HPDE6-E6E7 (cell line): Measurements from ENCODE around the gene METTL13.
"Not testable (repeated sequence)": the region's sequence is repeated elsewhere in the genome, so short reads cannot be mapped to it uniquely, and the experiment has no call there.

ENCODE experiments used
- DNase-seq: peaks from one replicate; pipeline ENCODE4 v3.0.0; 2011; ENCODE audit warnings: missing footprints; ENCODE audit errors: extremely low spot score

METTL13 gene

DNA sequence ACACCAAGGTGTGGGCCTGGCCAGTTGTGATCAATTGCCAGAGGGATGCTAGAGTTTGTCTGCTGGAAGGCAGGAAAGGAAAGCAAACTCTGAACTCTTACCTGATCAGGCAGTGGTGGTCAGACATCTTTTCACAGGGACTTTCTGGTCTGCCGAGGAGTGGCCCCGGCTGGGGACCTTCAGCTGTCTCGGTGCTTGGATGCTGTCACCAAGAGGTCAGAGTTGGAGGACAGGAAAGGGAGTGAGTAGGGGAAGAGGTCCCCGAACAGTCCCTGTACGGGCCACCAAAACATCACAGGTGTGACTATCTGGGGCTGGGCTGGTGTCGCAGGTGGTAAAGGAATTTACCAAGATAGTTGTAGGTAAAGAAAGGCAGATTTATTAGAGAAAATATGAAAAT lies 17.7 kb upstream of the METTL13 start:
- DNase-seq = no peak

DNA sequence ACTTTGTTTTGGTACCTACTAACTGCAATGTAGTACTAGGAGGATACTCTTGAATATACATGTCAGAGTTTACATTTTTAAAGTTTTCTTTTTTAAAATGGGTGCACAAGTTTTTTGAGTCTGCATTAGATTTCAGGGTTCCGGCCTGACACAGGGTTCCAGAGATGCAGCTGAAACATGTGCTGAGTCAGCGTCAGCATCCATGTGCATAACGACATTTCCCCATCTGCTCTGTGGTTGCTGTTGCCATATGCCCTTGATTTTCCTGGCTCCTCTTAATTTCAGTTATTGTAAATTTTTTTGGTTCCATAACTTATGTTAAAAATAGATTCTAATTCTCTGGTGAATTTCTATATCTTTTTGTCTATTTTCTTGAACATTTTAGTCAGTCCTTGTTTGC lies 12.3 kb upstream of the METTL13 start:
- DNase-seq = no peak

DNA sequence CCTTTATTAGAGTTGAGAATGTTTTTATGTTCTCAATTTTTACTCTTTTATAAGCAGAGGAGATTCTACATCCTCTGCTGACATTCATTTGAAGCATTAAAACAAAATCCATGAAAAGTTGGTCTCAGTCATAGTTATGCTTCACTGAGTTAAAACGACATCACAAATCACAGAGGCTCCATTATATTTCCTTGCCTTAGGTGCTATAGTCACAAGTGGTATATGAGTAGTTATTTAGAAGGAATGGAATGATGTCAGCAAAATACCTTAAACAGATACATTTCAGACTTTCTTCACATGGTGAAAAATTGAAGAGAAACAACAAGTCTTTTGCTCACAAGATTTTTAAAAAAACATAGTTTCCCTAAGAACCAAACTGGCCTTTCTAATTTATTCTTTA lies 11.7 kb upstream of the METTL13 start:
- DNase-seq = no peak

DNA sequence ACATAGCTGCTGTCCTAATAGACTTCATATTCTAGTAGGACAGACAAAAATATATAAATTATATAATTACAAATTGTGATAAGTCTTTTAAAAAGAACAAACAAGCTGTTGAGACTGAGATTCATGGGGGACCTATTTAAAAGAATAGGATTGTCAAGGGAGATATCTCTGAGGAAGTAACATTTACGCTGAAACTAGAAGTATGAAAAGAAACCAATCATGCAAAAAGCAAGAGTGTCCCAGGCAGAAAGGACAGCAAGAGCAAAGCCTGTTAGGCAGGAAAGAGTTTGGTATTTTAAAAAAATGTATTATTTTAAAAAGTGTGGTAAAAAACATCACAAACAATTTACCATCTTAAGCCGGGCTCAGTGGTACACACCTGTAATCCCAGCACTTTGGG lies 9.1 kb upstream of the METTL13 start:
- no peak for DNase-seq

DNA sequence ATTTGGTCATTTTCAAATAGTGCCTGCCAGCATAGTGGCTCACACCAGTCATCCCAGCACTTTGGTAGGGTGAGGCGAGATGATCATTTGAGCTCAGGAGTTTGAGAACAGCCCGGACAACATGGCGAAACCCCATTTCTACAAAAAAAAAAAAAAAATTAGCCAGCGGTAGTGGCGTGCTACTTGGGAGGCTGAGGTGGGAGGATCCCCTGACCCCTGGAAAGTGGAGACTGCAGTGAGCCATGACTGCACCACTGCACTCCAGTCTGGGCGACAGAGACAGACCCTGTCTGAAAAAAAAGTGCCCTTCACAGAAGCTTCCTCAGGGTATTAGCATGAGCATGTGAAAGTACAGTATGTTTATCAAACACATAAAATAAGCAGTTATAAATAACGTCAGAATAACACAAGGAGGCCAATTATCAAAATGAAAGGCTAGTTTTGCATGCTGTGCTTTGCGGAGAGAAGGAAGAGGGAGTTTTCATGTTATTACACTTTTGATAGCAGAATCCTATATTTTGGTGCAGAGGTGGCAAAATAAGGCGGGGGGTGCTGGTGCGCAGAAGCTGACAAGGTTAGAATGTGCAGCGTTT lies 781 bp upstream of the METTL13 start:
- no peak for DNase-seq

DNA sequence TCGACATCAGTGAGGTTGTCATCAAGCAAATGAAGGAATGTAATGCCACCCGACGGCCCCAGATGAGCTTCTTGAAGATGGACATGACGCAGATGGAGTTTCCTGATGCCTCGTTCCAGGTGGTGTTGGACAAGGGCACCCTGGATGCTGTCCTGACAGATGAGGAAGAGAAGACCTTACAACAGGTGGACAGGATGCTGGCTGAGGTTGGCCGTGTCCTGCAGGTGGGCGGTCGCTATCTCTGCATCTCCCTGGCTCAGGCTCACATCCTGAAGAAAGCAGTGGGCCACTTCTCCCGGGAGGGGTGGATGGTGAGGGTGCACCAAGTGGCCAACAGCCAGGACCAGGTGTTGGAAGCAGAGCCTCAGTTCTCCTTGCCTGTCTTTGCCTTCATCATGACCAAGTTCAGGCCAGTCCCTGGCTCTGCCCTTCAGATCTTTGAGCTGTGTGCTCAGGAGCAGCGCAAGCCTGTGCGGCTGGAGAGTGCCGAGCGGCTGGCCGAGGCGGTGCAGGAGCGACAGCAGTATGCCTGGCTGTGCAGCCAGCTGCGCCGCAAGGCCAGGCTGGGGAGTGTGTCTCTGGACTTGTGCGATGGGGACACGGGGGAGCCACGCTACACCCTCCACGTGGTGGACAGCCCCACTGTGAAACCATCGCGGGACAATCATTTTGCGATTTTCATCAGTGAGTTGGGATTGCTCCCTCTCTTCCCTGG lies 2.5 kb downstream of the METTL13 start:
- DNase-seq = no peak

DNA sequence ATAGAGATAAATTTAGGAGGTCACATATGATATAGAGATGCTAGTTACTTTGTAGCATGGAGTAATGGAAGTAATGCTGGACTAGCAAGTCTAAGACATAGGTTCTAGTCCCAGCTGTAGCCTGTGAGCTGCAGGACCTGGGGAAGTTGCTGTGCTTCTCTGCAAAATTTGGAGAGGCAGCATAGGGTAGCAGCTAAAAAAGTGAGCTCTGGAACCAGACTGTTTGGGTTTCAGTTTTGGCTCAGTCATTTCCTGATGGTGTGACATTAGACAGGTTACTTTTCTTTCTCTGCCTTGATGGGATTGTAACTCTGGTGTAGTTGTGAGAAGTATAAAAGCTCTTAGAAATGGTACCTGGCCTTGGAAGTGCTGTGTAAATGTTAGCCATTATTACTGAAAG lies 3.3 kb downstream of the METTL13 start:
- DNase-seq = no peak

DNA sequence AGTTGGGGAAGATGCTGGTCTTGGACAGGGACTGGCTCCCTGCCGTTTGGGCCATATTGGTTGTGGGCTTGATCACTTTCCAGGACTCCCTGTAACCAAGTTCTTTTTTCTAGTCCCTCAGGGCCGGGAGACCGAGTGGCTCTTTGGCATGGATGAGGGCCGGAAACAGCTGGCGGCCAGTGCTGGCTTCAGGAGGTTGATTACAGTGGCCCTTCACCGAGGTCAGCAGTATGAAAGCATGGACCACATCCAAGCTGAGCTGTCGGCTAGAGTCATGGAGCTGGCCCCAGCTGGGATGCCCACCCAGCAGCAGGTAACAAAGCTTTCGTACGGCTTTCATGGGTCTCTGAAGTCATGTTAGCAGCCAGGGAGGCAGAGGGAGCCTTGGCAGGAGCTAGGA lies 4.3 kb downstream of the METTL13 start:
- DNase-seq = no peak

DNA sequence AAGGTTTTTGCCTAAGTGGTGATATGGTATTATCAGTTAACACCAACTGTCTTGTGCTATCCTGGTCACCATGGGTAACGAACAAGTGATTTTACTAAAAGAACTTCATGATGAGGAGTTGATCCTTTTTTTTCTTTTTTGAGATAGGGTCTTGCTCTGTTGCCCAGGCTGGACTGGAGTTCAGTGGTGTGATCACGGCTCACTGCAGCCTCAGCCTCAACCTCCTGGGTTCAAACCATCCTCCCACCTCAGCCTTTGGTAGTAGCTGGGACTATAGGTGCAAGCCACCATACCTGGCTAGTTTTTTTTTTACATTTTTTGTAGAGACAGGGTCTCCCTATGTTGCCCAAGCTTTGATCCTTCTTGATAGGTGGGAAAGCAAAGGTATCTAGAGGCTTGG lies 5.1 kb downstream of the METTL13 start:
- DNase-seq = no peak

DNA sequence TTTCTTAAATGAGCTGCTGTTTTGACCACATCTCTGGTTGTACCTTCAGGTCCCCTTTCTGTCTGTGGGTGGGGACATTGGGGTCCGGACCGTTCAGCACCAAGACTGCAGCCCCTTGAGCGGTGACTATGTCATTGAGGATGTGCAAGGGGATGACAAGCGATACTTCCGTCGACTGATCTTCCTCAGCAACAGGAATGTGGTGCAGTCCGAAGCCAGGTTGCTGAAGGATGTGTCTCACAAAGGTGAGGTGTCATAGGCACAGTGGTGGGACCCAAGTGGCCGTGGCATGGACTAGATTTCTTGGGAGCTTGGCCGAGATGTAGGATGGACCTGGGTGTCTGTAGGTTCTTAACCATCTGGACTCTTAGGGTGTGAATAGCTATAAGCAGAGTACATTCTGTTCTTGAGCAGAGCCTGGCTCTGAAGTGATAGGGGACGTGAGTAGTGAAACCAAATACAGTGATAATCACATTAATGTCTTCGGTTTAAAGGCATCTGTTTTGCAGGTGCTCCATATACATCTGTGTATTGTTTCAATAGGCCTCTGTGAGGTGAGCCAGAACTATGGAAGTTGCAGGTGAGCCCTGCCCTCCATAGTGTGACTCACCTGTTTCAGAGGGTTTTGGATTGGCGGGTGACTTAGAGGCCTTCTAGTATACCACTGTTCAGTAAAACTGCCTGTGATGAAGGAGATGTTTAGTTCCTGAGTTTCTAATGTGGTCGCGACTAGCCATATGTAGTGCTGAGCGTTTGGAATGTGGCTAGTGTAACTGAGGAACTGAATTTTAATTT lies 6.4 kb downstream of the METTL13 start:
- DNase-seq = no peak

DNA sequence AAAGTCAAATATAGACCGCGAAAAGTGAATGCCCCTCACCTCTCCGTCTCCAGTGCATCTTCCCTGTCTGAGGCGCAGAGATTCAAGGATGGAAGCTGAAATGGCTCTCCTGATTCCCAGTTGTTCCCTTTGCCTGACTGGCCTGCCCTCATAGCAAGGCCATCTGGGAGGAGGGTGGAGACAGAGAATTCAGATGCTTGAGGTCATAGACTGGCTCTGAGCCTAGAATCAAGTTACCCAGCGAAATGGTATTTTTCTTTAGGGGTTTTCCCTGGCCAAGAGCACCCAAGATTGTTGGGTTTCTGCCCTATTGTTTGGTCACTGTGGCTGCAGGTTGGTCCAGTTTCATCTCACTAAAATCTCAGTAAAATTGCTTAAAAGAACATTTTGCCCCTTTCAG lies 7.2 kb downstream of the METTL13 start:
- DNase-seq = no peak

DNA sequence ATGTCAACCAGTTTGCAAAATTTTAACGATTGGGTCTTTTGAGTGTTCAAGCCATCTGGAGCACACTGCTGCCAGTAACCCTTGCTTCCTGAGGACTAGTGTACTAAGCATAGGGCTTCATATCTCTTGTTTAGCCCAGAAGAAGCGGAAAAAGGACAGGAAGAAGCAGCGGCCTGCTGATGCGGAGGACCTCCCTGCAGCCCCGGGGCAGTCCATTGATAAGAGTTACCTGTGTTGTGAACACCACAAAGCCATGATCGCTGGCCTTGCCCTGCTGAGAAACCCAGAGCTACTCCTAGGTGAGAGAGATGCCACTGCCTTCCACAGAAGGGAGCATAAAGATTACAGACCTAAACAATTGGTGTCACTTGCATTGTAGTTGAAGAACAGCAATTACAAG lies 8.9 kb downstream of the METTL13 start:
- DNase-seq = no peak

DNA sequence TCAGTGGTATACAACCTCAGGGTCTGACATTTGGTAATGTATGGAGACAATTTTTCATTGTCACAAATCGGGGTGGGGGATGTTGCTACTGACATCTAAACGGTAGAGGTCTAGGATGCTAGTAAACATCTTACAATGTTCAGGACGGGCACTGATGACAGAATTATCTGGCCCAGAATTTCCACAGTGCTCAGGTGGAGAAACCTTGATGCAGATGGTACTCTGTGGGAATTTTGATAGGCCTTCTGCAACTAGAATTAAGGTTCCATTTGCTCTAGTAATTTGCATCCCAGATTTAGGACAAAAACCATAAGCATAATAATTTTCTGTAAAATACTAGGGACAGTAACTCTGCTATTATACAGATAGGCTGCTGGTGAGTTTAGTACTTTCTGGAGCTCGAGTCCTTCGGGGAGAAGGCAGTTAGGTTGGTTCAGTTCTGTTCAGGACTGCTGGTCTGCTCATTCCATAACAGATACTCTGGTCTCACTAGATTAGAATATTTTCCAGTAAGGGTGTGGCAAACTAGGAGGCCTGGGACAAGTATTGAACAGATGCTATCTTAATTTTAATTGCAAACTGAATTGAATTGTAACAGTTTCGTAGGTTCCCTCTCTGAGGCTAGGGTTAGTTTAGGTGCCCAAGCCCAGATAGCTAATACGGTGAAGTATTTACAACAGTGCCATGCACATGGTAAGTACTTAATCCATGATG lies 11.4 kb downstream of the METTL13 start:
- no peak for DNase-seq

DNA sequence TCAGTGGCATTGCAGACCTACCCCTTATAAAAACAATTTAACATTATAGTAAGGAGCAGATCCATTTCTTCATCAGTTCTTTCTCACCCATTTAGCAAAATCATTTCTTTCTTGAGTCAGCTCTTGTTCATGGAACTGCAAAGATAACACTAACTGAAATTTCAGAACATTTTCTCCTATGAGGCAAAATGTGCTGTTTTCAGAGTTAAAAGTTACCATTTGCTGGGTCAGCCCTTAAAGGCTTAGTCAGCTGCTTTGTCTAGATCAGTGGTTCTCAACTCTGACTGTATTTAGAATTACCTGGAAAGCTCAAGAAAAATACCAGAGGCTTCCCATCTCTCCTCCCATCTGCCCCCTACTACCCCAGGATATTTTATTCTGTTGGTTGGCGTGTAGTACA lies 12.2 kb downstream of the METTL13 start:
- no peak for DNase-seq

DNA sequence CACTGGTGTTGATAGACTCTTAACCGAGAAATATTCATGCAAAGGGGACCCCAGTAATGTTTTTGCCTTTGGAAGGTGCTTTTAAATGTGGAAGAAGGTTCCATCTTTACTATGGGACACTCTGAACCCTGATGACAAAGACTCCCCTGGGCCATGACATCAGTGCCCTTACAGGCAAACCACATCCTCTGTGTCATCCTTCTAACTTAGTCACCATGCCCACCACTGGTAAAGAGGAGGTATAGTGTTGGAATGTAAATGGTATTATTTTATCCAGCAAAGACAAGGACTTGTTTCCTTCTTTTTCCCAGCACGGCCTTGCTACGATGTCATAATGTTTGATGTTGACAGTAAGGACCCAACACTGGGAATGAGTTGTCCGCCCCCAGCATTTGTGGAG lies 12.6 kb downstream of the METTL13 start:
- DNase-seq = peak; percentile 61

DNA sequence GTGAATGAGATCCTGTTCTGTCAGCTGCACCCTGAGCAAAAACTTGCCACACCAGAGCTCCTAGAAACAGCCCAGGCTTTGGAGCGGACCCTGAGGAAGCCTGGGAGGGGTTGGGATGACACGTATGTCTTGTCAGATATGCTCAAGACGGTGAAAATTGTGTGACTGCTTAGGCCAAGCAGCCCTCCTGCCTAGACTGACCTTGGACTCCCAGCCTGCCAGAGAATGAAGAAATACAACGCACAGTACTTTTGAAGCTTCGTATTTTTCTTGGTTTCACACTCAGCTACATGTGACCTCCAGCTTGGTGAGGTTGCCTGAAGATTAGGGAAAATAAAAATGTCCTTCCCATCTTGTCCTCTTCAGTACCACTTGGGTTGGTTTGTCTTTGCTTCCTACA lies 15.1 kb downstream of the METTL13 start:
- no peak for DNase-seq

DNA sequence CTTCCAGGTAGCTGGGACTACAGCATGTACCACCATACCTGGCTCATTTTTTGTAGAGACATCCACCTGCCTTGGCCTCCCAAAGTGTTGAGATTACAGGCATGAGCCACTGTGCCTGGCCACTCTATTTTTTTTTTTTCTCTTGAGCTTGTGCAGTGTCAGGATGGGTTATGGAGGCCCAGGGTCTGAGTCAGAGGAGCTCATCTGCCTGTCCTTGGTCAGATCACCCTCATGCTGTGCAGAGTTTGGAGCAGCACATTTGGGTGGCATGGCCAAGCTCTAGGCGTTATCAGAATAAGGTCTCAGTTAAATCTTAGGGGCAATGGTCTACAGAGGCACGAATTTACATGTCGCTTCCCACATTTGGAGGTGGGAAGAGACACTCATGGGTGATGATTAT lies 16.9 kb downstream of the METTL13 start:
- DNase-seq = no peak

DNA sequence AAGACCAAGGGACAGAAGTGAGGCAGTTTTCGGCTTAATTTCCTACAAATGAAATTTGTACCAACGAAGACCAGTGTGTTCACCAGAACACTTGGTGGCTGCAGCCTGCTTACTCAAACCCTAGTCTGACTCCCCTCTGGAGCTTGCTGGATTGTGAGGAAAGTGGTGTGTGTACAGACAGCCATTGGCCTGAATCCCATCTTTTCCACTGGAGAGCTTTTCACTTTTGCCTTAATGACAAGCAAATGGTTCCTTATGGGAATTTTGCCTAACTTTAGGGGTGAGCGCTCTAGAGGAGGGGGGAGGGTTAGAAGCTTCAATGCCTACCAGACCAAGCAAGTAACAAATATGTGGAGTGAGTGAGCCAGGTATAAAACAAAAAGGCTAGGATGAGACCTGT lies 17.3 kb downstream of the METTL13 start:
- DNase-seq = no peak

DNA sequence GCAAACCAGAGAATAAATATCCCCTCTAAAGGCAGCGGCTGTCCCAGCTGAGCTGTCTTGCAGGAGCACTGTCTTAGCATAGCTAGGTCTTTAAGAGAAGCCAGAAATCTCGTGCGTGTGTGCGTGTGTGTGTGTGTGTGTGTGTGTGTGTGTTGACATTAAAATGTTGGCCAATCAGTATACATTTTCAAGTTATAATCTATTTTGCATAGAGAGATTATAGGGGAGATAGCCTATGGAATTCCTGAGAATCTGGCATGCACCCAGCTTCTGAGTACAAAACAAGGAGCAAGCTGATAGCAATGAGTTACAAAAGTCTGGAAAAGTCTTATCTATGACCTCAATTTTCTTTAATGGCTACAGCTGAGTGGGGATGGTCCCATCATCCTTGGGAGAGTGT lies 17.7 kb downstream of the METTL13 start:
- DNase-seq = no peak

DNA sequence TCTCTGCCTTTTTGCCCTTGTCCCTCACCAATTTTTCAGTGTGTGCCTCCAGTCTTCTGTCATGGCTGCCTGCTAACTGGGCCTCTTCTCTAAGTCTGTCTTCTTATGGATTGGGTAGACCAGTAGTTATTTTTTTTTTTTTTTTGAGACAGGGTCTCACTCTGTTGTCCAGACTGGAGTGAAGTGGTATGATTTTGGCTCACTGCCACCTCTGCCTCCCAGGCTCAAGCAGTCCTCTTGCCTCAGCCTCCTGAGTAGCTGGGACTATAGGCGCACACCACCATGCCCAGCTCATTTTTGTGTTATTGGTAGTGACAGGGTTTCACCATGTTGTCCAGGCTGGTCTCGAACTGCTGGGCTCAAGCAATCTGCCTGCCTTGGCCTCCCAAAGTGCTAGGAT lies 18.2 kb downstream of the METTL13 start:
- not testable (repeated sequence) for DNase-seq

DNA sequence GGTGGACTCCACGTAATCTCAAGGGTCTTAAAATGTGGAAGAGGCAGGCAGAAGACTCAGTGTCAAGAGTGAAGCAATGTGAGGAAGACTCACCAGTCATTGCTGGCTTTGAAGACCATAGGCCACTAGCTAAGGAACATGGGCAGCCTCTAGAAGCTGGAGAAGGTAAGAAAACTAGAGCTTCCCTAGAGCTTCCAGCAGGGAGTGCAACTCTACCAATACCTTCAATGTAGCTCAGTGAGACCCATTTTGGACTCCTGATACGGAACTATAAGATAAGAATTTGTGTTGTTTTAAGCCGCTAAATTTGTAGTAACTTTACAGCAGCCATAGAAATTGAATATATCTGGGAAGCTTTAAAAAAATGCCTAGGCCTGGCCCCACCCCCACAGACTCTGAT lies 18.9 kb downstream of the METTL13 start:
- DNase-seq = no peak

DNA sequence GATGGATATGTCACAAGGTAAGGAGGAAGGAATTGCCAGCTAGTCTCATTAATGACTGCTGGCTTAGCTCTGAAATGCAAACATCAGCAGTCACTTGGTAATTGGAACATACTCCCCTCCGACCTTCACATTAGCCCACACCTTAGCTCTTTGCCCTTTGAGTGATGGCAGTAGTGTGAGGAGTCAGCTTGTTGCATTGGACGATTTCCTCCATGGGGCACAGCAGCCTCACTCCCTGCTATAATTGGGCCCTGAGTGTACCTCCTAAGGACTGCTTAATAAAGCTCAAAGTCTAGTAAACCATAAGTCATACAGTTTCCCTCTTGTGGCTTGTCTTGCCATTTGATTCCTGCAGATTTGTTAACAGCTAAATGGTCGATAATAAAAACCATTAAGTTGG lies 19.4 kb downstream of the METTL13 start:
- DNase-seq = no peak

DNA sequence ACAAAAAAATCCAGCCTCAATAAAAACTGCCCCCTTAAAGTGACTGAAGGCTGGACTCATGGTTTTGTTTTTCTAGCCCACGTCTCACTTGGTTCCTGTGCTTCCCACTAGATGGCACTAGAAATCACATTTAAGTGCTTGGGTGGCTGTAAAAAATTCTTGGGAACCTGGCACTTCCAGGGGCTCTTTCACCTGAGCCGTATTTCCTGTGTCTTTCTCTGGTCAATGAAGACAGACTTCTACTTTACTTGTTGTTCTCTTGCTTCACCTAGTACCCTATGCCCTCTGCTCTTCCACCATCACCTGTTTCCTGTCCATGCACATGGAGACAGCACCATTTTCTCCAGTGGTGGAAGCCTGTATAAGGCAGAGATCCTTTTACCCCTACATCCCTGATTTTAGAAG lies 20.0 kb downstream of the METTL13 start:
- DNase-seq = peak; percentile 46
